GM21576 (cell line): Measurements from ENCODE around the gene ADGRD1.
A peak's percentile ranks its signal among the peaks of the same experiment; 100 is the strongest.

ENCODE experiments used
- ATAC-seq: cut with Tn5 transposase; IDR thresholded peaks from one replicate; pipeline ENCODE4 v1.9.1; 2021; ENCODE audit warnings: mild to moderate bottlenecking, moderate library complexity; ENCODE audit not compliant: unreplicated experiment

ADGRD1 gene

GRCh38 chr12:131130311-131130911, 176.7 kb downstream of the ADGRD1 start:
- no peak for ATAC-seq

- ATAC-seq: no peak
Measured at GRCh38 chr12:131131077-131131807, 177.5 kb downstream of the ADGRD1 start.

GRCh38 chr12:131131808-131132117, 178.1 kb downstream of the ADGRD1 start:
- ATAC-seq: no peak

- peak; percentile 69 for ATAC-seq
Measured at GRCh38 chr12:131132118-131132892, 178.6 kb downstream of the ADGRD1 start.

DNA sequence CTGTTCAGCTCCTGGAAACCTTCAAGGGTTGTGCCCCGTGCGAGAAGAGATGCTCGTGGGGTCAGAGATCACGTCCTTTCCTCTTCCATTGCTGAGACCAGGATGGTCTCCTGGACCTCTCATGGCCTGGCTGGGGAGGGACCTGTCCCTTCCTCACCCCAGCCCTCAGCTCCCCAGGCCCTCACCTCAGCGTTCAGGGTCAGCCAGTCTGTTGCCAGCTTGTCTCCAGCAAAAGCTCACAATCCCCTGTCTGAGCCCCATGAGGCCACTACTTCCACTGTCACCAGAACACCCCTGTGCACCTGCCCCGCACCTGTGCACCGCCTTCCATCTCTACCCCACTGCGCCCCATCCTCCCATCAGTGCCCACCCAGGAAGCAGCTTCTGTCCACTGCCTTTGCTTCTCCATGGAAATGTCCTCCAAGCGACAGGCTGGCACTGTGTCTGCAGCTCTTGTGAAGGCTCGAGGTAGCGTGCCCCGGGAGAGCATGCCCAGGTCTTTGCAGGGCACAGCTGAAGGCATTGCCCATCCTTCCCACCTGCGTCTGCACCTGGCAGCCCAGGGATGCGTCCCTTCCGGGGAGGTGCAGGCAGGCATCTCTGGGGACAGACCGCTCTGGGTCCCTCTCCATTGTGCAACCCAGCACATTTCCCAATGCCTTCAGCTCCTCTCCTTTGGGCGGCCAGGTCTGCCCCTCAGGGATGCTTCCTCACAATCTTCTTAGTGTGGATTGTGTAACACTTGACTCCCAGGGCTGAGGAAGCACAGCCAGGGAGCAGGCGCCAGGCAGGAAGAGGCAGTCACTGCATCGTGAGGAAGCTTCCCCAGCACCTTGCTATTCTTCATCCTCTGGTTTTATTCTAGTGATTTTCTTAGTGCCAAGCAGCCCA, 179.6 kb downstream of the ADGRD1 start:
- no peak for ATAC-seq

- no peak for ATAC-seq
Measured at GRCh38 chr12:131133994-131134393, 180.3 kb downstream of the ADGRD1 start.

GRCh38 chr12:131134523-131135310, 181.0 kb downstream of the ADGRD1 start:
- no peak for ATAC-seq

GRCh38 chr12:131135311-131135785, 181.6 kb downstream of the ADGRD1 start:
- no peak for ATAC-seq

- ATAC-seq: no peak
Measured at GRCh38 chr12:131135786-131136538, 182.3 kb downstream of the ADGRD1 start.

DNA sequence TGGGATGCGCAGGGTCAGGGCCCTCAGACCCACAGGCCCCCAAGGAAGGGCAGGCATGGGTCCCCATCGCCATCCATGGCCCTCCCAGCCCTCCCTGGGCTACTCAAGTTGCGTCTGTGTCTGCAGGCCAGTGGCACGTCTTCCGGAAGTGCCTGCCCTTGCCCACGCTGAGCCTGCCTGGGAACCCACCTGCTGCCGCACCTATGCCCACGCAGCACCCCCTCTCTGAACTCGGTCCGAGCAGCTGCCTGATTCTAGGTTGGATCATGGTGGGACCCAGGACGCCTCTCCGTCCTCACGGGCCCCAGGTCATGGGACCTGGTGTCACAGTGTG, 182.8 kb downstream of the ADGRD1 start:
- no peak for ATAC-seq

DNA sequence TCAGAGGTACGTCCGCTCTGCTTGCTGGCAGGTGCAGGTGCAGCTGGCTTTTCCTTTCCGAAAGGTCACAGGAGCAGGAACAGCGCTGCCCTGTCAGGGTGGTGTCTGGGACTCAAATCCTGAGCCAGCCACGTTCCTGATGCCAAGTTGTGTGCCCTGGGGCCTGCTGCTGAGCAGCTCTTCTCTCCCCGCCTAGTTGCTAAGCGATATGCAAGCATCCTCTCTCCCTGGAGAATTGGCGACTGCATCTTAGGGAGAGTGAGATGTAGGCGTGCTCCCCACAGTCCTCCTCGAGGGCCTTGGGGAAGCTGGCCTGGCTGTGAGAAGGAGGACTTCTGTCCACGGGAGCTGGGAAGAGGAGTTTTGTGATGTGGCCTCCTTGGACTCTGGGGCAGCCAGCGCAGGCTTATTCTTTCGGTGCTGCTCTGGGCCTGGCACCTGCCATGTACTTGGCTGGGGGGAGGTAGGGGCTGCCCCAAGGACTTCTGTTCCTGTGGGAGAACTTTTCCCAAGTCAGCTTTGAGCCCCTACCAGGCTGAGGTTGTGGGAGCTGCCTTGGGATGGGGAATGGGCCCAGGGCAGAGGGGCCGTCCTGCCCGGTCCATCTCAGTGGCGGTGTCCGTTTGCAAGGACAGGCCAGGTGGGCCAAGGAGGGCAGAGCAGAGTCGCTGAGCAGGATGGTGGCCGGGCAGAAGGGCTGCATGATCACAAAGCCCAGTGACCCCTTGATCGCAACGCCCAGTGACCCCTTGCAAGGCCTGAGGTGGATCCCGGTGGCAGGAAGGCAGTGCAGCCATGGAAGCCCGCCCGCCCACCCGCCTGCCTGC, 183.5 kb downstream of the ADGRD1 start:
- ATAC-seq: no peak

DNA sequence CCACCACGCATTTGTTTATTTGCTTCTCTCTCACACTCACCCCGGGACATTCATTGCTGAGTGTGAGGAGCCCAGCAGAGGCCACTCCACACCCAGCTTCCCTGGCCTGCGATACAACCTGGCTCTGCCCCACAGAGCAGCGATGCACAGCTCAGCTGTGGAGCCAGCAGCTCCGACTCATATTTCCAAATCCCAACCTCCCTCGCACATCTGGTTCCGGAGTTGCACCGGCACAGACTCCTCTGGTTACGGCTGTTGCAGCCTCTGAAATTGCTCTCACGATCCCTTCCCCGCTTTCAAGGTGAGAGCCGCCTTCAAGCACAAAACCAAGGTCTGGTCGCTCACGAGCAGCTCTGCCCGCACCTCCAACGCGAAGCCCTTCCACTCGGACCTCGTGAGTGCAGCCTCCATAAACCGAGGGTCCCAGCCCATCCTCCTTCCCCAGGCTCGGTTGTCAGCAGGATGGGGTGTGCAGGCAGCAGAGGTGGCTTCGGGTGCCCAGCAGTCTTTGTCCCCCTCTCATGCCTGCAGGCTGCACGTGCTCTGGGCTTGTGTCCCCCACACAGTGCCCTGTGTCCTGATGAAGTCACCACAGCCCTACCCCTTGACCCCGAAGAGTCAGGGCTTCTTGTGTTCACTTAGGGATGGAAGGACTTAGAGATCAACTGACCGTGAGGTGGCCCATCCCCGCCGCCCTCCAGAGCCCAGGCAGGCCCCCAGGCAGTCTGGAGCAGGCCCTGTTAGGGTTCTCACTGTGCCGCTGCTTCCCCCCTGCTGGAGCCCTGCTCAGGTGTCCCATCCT, 184.3 kb downstream of the ADGRD1 start:
- no peak for ATAC-seq

GRCh38 chr12:131138638-131139362, 185.1 kb downstream of the ADGRD1 start:
- no peak for ATAC-seq

- ATAC-seq: no peak
Measured at GRCh38 chr12:131139363-131140068, 185.8 kb downstream of the ADGRD1 start.

DNA sequence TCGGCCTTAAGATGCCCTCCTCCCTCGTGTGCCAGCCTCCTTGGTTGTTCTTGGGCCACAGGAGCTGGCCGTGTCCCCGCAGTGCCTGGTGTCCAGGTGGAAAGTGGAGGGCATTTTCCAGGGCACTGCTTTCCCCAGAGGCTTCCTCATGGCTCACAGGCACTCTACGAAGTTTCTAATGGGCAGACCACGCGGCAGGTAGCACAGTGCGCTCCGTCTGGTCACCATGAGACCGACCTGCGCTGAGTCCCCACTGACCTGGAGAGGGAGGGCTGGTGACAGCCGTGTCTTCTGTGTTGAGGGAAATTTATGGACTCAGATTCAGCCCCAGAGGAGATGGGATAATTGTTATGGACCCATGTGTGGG, 186.3 kb downstream of the ADGRD1 start:
- ATAC-seq: no peak

DNA sequence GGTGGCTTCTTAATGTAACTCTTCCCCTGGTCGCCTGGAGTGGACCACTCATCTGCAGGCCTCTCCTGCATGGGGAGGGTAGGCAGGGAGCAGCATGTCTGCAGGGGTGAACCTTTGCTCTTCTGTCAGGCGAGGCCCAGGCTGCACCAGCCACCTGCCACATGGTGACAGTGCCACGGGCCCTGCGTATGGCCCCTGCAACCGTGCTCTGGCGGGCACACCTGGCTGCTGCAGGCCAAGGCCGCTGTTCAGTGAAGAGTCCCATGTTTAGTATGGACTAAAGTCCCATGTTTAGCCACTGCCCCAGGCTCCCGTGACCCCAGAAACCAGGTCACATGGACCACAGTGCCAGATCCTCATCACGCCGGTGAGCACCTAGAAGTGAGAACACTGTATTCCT, 187.0 kb downstream of the ADGRD1 start:
- no peak for ATAC-seq

DNA sequence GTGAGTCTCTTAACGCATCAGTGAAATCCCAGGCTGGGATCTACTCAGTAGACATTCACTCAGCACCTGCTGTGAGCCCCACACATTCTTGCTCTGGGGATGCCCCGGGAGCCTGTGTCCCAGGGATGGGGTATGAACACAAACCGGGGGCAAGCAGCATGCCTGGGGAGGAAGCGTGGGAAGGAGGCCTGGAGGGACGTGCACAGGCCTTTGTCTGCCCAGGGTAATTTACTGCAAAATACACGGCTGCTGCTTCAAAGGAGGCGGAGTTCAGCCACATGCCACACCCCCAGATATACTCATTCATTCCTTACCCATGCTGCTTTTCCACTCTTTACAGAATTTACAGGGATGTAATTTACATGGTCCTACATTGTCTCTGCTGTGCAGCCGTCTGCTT, 187.8 kb downstream of the ADGRD1 start:
- ATAC-seq: no peak
